Stimulated activated CD4-positive, alpha-beta T cell treated with anti-CD3 and anti-CD28 coated beads, Interleukin-4, amount 100 ng/mL, for 4 hours (primary cell): ENCODE data around the gene BCL7A.
"Not testable (repeated sequence)": the region's sequence is repeated elsewhere in the genome, so short reads cannot be mapped to it uniquely, and the experiment has no call there.

Experiments
- DNase-seq, 2 experiments: peaks; one replicate each; pipeline ENCODE4 v3.0.0-alpha.2; 2020

BCL7A gene

DNA sequence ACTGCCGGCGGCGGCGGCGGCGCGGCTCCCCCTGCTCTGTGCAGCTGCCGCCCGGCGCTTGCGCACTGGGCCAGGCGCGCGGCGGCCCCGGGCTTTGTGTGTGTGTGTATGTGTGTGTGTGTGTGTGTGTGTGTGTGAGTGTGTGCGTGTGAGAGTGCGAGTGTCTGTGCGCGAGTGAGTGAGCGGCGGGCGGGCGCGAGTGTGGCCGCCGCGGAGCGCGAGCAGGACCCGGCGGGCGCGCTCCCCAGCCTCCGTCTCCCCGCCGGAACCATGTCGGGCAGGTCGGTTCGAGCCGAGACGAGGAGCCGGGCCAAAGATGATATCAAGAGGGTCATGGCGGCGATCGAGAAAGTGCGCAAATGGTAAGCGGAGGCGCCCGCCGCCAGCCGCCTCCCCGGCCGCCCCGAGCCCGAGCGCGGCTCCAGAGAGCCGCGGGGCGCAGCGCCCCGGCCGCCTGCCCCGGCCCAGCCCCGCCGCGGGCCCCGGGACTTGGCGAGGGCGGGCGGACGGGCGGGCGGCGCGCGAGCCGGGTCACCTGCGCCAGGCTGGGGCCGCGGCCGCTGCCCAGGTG, at the start of gene BCL7A:
Gene BCL7A, plus strand, starts transcription at position 63 of the 571 bp plus-strand sequence. Its CDS starts 208 bp downstream, at position 271.
- DNase-seq = peak; percentile 60 to 63

DNA sequence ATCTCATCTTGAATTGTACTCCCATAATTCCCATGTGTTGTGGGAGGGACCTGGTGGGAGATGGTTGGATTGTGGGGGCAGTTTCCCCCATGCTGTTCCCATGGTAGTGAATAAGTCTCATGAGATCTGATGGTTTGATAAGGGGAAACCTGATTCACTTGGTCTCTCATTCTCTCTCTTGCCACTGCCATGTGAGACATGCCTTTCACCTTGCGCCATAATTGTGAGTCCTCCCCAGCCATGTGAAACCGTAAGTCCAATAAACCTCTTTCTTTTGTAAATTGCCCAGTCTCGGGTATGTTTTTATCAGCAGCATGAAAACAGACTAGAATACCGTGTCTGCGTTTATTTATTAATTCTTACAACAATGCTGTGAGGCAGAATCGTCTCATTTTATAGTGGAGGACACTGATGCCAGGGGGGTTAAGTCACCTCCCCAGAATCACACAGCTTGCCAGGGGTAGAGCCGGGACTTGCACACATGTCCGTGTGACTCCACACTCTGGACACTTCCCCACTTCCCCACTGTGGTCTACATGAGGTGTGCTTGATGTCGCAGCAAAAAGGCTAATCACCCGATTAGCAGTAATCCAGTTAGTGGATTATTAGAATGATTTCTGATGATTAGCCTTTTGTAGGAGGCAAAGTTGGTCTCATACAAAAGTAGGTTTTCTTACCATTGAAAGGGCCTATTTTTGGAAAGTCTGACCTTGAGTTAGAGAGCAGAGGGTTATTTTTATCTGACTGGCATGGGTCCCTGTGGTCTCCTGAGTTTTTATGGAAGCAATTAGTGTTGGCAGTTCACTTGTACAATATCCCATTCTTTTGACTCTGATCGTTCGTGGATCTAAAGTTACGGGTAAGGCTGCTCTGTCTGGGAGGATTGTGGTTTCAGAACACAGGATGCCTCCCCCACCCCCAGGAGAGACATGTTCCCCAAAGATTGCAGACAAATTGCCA, 47.4 kb upstream of the BCL7A start:
- no peak for DNase-seq

DNA sequence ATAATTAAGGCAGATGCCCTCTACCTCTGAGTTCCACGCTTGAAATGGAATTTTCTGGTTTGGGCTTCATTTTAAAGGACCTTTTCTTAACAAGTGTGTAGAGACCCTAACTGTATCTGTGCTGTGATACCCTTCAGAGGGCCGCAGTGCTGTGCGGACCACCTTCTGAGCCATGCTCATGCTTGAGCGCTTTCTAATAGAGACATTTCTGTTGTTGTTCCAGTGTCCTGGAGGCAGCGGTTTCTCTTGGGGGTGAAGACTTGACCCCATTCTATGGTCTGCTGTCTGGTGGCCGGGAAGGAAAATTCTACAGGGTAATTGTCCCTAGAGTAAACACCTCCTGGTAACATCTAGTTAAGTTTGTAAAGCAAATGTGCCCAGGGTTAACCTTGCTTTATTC, 46.7 kb upstream of the BCL7A start:
- no peak for DNase-seq

DNA sequence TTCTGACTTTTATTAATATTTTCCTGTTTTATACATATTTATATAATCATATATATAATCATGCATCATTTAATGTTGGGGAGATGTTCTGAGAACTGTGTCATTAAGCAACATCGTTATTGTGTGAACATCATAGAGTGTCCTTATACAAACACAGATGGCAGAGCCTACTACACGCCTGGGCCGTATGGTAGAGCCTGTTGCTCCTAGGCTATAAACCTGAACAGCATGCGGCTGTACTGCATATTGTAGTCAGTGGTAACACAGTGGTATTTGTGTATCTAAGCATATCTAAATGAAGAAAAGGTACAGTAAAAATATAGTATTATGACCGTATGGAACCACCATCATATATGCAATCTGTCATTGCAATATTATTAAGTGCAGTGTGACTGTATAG, 44.7 kb upstream of the BCL7A start:
- no peak for DNase-seq

DNA sequence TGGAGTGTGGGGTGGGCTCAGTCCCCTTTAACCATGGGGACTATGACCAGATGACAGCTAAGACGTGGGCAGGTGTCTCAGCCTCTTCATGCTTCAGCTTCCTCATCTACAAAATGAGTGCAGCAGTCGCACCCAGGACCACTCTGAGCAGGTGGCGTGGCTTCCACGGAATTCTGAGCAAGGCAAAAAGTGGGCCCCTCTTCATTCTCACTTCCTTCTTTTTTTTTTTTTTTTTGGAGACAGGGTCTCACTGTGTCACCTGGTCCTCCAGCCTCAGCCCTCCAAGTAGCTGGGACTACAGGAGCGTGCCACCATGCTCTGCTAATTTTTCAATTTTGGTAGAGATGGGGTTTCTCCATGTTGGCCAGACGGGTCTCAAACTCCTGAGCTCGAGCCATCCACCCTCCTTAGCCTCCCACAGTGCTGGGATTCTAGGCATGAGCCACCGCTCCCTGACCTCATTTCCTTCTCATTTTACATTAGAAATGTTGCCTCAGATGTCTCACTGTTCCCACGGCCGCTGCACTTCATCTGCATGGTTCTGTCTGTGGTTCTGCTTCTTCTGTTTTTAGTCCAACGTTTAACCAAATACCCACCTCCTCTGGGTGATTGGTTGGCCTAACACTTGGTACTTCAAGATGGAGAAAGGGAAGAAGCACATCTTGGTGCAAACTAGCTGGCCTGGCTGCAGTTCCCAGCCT, 41.3 kb upstream of the BCL7A start:
- DNase-seq = no peak

DNA sequence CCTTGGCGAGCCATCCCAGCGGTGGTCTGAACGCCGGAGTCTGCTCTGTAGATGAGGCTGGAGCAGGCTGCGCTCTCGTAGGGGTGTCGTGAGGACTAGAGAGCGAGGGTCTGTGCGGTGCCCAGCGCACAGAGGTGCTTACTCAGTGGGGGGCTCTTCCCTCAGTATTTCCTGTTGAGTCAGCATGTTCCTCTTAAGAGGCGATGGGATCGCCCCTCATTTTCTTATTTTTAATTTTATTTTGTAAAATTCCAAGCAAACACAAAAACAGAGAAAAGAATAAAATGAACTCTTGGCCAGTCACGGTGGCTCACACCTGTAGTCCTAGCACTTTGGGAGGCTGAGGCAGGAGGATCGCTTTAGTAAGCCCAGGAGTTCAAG, 40.8 kb upstream of the BCL7A start:
- no peak for DNase-seq

DNA sequence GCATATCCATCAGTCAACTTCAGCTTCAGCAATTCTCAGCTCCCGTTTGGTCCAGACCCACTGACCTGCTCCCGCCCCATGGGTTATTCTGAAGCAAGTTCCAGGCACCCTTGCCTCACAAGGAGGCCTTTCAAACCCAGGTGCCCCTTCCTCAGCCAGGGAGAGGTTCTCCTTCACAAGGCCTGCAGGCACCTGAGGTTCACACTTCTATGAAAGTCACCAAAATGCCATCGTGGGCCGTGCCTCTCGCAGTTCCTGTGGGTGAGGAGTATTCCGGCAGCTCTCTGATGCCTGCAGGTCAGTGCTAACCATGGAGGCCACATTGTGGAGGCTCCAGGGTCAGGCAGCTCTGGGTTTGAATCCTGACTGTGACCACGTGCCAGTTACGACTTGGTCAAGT, 40.2 kb upstream of the BCL7A start:
- no peak for DNase-seq

DNA sequence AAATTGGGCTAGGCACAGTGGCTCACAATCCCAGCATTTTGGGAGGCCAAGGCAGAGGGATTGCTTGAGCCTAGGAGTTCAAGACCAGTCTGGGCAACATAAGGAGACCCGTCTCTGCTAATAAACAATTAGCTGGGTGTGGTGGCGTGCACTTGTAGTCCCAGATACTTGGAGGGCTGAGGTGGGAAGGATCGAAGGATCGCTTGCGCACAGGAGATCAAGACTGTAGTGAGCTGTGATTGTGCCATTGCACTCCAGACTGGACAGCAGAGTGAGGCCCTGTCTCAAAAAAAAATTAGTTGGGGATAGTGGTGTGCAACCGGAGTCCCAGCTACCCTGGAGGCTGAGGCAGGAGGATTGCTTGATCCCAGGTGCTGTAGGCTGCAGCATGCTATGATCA, 38.7 kb upstream of the BCL7A start:
- DNase-seq = no peak

DNA sequence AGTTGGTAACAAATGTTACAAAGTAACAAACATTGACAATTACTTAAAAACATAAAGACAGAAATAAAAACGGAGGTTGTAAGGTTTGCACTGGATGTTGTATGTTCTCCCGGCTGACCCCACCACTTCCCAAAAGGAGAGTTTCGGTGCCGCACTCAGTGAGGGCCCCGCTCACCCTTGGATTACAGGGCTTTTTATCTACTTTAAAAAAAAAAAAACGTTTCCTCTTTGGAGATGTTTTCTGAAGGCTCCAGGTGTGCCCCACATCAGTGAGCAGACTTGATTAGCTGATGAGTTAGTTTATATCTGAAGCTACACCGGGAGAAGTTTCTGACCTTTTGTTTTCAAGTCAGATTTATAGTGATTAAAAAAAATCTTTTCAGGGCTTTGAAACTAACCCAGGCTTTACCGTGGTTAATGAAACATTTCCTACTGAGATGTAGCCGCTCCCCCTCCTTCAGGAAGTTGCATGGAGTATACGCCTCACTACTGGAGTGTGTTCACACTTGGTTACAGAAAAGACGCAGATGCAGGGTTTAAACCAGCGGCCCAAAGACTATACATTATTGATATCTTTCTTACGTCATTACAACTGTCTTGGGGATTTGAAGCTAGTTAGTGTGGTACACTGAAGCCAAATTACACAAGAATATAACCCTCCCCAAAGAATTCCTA, 38.0 kb upstream of the BCL7A start:
- no peak for DNase-seq

DNA sequence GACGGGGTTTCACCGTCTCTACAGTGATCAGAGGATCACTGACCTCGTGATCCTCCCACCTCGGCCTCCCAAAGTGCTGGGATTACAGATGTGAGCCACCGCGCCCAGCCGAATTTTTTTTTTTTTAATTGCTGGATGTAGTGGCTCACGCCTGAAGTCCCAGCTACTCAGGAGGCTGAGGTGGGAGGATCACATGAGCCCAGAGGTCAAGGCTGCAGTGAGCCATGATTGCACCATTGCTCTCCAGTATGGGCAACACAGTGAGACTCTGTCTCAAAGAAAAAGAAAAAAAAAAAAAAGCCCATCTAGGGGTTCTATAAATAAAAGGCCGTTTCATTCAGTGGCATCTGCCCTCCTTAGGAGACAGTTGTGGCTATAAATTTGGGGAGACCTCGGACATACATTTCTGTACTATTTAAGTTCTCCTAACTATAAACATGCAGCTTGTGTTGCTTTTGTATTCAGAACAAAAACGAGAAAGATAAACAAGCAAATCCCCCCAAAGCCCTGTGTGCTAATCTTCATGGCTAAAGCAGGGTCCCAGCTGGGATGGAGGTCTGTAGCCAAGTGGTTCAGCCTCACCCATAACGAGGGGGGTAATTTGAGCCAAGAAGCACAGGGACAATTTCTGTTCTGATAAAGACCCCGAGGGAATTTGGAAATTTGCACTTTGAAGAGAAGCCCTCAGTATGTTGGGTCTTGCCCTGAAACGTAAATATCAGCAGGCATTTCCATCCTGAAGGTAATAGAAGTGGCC, 35.0 kb upstream of the BCL7A start:
- DNase-seq = no peak

DNA sequence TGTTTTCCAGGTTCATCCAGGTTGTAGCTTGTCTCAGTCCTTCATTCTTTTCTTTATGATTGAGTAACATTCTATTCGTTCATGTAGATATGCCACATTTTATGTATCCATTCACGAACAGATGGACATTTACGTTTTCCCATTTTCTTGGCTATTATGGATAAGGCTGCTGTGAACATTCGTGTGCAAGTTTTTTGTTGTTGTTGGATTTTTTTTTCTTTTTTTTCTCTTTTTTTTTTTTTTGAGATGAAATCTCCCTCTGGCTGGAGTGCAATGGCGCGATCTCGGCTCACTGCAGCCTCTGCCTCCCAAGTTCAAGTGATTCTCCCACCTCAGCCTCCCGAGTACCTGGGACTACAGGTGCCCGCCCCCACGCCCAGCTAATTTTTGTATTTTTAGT, 33.2 kb upstream of the BCL7A start:
- DNase-seq = not testable (repeated sequence)

DNA sequence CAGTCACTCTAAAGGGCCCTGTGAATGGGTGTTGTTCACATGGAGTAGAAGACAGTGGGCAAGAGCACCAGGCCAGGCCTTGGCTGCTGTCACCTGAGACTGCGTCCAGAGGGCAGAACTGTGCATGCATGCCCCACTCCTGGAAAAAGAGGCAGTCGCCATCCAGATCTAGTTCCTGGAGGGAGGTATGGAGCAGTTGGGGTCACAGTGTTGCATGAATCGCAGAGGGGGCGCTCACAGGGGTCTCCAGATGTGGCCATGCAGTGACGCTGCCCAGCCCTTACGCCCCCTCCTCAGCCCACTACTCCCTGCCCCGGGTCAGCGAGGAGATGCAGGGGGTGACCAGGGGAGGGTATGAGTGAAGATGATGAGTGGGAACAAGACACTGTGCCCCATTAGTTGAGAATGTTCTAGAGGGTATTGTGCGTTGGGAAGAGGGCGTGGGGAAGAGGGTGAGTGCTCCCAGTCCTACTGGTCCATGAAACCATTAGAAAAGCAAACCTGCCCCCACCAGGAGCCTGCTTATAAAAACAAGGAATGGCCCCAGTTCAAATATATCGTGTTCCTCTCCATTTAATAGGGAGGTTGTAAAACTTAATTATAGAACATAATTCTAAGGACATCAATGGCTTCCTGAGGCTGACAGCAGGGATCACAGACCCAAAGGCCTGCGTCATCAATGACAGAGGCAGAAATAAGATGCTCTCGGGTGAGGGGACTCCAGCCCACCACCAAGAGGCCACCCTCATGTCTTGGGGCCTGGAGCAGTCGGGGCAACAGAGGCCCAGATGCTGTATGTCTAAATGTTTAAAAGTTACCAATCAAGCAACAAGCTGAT, 32.2 kb upstream of the BCL7A start:
- DNase-seq = no peak

DNA sequence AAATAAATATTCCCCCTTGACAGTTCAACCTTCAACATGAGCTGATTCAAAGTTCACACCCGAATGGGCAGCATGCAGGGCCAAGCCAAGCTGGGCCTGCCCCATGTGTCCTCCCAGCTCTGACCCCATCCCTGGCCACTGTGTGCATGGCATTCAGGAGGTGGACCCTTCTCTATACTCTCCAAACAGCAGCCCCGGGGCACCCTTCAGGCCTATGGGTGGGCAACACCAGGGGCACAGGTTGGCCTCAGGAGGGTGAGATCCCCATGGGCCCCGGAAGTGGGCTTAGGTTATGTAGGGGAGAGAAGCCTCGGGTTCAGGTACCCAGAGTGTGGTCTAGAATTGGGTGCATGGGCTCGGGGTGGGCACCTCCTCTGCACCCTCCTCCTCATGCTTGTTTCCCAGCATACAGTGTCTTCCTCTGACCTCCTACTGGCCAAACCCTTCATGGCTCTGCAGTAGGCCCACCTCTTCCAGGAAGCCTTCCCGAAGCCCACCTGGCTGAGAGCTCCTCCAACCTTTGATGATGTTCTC, 31.5 kb upstream of the BCL7A start:
- DNase-seq = no peak

DNA sequence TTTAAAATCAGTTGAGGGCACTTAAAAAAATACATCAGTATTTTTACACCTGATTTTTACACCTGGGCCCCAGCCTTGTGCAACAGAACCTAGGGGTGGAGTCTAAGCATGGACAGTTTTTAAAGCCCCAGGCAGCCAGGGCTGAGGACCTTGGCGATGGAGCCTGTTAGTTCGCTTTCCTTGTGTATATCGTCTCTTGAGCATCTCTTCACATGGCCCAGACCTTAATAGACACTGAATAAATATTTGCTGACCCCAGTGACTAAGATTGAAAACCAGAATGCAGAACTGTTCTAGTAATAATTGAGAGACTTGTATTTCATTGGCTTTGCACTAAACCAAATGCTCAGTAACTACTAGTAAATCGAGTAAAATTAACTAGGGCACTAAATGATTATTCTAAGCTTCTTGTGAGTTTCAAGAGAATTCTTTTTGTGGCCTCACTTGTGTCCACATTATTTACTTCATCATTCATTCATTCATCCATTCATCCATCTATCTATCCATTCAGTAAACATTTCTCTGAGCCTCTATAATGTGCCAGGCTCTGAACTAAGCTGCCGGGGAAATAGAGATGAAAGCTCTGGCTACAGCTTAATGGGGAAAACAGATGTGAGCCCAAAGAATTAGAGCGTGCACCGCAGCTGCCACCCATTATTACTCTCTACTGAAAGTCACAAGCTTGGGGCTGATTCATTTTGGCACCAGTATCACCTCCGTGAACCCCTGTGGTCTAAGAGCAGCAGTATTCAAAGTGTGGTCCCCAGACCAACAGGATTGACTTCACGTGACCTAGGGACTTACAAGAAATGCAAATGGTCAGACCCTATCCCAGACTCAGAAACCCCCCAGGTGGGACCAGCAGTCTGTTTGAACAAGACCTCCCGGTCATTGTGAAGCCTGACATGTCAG, 30.7 kb upstream of the BCL7A start:
- DNase-seq = no peak

DNA sequence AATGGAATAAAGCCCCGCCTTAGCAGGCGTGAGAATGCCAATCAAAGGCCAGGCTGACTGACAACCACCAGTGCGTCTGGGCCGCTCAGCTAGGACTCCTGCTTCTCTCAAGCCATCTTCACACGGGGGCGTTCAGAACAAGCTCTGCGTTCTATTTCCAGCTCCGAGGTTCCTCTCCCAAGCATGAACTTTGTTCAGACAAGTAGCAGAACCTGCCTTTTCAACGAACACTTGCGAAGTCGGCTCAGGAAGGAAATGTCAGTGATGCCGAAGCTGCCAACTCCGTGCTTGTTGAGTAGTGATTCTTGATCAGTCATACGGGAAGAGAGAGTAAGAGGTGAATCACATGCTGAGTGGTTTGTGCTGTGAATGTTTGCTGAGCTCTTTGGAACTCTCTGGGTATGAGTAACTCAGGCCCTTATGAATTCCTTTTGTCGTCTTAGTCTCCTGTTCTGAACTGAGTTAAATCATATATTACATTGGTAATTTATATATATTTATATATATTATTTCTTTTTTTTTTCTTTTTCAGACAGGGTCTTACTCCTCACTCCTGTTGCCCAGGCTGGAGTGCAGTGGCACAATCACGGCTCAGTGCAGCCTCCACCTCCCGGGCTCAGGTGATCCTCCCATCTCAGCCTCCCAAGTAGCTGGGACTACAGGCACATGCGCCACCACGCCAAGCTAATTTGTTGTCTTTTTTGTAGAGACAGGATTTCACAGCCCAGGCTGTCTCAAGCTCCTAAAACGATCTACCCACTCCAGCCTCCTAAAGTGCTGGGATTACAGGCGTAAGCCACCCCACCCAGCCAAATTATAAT, 29.4 kb upstream of the BCL7A start:
- peak; percentile 47 to 59 for DNase-seq

DNA sequence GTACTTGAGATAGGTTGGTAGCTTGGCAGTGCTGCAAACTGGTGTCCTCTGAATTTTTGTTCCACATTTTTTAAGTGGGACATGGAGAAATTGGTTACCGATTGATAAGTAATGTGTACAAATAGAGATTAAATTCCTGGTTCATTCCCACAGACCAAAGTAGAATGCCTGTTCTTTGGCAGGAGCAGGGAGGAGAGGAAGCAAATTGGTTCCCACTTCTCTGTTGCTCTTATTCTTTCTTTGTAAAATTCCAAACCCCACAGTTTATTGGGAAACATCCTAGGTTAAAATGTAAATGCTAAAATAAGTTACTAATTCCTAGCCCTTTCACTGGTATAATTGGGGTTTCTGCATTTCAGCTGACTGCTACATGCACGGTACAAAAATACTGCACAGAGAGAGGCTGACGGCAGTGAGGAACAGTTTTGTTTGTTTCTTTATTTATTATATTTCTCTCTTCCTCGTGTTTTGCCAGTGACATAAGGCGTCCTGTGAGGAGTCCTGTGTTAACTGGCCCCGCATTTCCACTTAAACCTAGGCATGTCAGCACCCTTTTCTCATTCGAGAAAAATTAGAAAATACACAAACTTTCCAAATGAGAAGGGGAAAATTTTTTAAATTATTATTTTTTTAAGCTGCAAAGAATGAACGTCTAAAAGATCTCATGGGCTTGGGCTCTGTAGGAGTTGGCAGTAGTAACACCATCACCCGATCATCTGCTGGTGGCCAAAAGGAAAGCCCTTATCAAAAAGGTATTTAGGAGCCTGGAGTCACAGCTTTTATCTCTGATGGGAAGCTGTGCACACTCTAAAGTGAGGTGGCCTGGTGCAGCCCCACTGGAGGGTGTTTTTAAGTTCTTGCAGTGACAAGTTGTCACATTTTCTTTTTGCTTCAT, 25.4 kb upstream of the BCL7A start:
- no peak for DNase-seq

DNA sequence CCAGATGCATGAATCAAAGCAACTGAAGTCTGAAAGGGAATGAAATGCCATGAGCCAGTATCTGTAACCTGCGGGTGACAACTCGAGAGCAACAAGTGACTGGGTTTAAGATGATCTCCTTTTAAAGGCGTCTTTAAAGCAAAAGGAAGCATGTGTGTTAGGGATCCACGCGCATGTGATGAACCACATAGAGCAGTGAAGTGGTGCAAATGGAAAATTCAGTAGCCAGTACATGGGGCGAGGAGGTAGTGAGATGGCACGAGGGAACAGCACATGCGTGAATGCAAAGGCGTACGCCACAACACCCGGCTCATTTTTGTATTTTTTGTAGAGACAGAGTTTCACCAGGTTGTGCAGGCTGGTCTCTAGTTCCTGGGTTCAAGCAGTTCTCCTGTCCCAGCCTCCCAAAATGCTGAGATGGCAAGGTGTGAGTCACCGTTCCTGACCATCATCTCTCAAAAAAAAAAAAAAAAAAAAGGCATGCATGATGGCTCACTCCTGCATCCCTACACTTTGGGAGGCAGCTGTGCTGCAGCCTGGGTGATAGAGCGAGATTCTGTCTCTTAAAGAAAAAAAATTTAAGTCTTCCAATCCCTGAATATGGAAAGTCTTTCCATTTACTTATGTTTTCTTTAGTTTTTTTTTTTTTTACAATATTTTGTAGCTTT, 24.6 kb upstream of the BCL7A start:
- no peak for DNase-seq
